Measurements from ENCODE around the gene FRMD6. TPM values are rescaled to one million over a fixed set of nuclear protein-coding genes. Genes with fewer than 3 reads are reported as not detected.

FRMD6 gene
- total and polyA plus RNA-seq, 2 experiments from 2014 or later: 5.4 to 18.7 TPM

- Histone ChIP-seq H3K27ac (ENCODE audit: low read depth) (no peak overlapping the region), H3K4me2 (no peak overlapping the region), H3K4me1 (ENCODE audit: insufficient read depth) (no peaks in the 10 kb centered on the region), H4K20me1 (replicated peaks; ENCODE audit: insufficient read depth) (no peaks in the 10 kb centered on the region), H3K9me2 (ENCODE audit: insufficient read depth) (no peaks in the 10 kb centered on the region), H3K36me3 (ENCODE audit: insufficient read depth) (no peaks in the 10 kb centered on the region), H3K4me3 (no peak overlapping the region), H3K27me3 (ENCODE audit: insufficient read depth) (no peaks in the 10 kb centered on the region), H2AFZ (no peak overlapping the region), H3K79me2 (replicated peaks; ENCODE audit: insufficient read depth) (no peaks in the 10 kb centered on the region), H3F3A (replicated peaks; ENCODE audit: low read depth) (no peaks in the 10 kb centered on the region)
- Mint-ChIP-seq H3K4me3 (no peak overlapping the region), H3K9me3 (no peaks in the 10 kb centered on the region), H3K36me3 (ENCODE audit: low read depth) (no peaks in the 10 kb centered on the region), H3K27ac (no peak overlapping the region), H3K27me3 (ENCODE audit: insufficient read depth, low read depth, poor library complexity) (no peaks in the 10 kb centered on the region), H3K4me1 (no peaks in the 10 kb centered on the region)
- no peak for DNase-seq (ENCODE audit: low spot score)
- TF ChIP-seq POLR2AphosphoS5 (IDR thresholded peaks at IDR 0.05; ENCODE audit: low read depth): no peak
- no peak for TF ChIP-seq EZH2phosphoT487 (IDR thresholded peaks at IDR 0.05; ENCODE audit: unreplicated experiment)
- TF ChIP-seq NANOG (IDR thresholded peaks at IDR 0.05; ENCODE audit: borderline replicate concordance): no peak
- TF ChIP-seq ZNF114 (CRISPR knock-in tag; IDR thresholded peaks at IDR 0.05): no peak
- TF ChIP-seq, protein P1, sequence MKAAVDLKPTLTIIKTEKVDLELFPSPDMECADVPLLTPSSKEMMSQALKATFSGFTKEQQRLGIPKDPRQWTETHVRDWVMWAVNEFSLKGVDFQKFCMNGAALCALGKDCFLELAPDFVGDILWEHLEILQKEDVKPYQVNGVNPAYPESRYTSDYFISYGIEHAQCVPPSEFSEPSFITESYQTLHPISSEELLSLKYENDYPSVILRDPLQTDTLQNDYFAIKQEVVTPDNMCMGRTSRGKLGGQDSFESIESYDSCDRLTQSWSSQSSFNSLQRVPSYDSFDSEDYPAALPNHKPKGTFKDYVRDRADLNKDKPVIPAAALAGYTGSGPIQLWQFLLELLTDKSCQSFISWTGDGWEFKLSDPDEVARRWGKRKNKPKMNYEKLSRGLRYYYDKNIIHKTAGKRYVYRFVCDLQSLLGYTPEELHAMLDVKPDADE (IDR thresholded peaks at IDR 0.05): no peak
- TF ChIP-seq CREB1 (CRISPR knock-in tag; IDR thresholded peaks at IDR 0.05; ENCODE audit: low read depth): no peak
- no peak for TF ChIP-seq ZNF462 (CRISPR knock-in tag; IDR thresholded peaks at IDR 0.05)
- no peak for TF ChIP-seq STAT1 (IDR thresholded peaks at IDR 0.05; ENCODE audit: unreplicated experiment)
- TF ChIP-seq EZH2 (IDR thresholded peaks at IDR 0.05; ENCODE audit: low read depth, unreplicated experiment): no peak
- TF ChIP-seq REST (IDR thresholded peaks at IDR 0.05; ENCODE audit: unreplicated experiment): no peak
- no peak for ATAC-seq
Measured at GRCh38 chr14:51626185-51626584, 25.5 kb upstream of the FRMD6 start.
